Measurements from ENCODE around the gene MAPK1.
"Not testable (repeated sequence)": the region's sequence is repeated elsewhere in the genome, so short reads cannot be mapped to it uniquely, and the experiment has no call there.

The MAPK1 gene

DNA sequence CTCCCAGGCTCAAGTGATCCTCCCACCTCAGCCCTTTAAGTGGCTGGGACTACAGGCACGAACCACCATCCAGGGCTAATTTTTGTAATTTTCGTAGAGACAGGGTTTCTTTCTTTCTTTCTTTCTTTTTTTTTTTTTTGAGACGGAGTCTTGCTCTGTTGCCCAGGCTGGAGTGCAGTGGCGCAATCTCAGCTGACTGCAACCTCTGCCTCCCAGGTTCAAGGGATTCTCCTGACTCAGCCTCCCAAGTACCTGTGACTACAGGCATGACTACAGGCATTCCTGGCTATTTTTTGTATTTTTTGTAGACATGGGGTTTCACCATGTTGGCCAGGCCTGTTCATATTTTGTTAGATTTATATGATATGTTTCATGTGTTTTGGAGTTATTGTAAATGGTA is 28.8 kb upstream of the MAPK1 start:
- H3K27me3 Mint-ChIP-seq; H3K9me3 Mint-ChIP-seq (ENCODE audit: low read depth); H3K4me1 Mint-ChIP-seq (ENCODE audit: low read depth); H3K4me3 Mint-ChIP-seq; H3K36me3 Mint-ChIP-seq; H3K27ac Mint-ChIP-seq: not testable (repeated sequence)

DNA sequence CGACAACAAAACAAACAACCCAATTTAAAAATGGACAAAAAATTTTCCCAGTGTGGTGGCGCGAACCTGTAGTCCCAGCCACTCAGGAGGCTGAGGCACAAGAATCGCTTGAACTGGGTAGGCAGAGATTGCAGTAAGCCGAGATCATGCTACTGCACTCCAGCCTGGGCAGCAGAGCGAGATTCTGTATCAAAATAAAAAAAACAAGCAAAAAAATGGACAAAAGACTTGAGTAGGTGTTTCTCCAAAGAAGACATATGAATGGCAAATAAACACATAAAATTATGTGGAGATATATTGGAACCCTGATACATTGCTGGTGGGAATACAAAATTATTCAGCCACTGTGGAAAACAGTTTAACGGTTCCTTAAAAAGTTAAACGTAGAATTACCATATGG is 27.4 kb upstream of the MAPK1 start:
- Mint-ChIP-seq H3K36me3 (no peaks in the 10 kb centered on the region), H3K27ac (no peak overlapping the region), H3K4me3 (no peak overlapping the region), H3K9me3 (ENCODE audit: low read depth) (no peaks in the 10 kb centered on the region), H3K27me3 (no peaks in the 10 kb centered on the region), H3K4me1 (ENCODE audit: low read depth) (no peaks in the 10 kb centered on the region)

DNA sequence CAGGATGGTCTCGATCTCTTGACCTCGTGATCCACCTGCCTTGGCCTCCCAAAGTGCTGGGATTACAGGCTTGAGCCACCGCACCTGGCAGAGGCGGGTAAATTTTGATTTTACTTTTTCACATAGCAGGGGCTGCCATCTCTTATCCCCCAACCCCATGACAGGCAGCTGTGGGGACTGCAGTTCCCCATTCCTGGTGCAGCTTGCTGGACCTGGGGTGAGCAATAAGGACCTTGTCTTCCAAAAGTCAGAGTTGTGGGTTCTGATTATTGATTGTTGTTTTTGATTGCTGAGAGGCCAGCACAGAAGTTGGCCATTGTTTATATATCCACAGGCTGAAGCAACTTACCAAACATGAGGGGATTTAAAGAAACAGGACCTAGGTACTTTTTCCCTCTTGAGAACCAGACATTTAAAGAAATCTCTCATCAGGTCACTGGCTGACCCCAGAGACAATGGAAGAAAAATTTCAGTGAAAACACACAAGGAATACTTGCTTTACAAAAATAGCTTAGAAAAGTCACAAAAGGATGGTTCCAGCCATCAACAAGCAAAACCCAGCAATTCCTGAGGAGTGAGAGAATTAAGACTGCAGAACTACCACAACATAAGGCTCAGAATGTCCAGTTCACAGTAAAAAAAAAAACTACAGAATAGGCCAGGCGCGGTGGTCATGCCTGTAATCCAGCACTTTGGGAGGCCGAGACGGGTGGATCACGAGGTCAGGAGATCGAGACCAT is 22.0 kb upstream of the MAPK1 start:
- H3K27ac Mint-ChIP-seq = no peak overlapping the region
- H3K9me3 Mint-ChIP-seq (ENCODE audit: low read depth) = no peaks in the 10 kb centered on the region
- H3K36me3 Mint-ChIP-seq = no peaks in the 10 kb centered on the region
- no peaks in the 10 kb centered on the region for H3K4me1 Mint-ChIP-seq (ENCODE audit: low read depth)
- no peak overlapping the region for H3K4me3 Mint-ChIP-seq
- no peaks in the 10 kb centered on the region for H3K27me3 Mint-ChIP-seq

DNA sequence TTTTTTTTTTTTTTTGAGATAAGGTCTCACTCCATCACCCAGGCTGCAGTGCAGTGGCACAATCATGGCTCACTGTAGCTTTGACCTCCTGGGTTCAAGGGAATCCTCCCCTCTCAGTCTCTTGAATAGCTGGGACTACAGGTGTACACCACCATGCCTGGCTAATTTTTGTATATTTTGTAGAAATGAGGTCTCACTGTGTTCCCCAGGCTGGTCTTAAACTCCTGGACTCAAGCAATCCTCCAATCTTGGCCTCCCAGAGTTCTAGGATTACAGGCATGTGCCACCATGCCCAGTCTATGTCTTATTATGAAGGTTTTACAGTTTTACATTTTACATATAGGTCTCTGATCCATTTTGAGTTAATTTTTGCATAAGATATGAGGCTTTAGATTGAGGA is 20.4 kb upstream of the MAPK1 start:
- H3K4me3 Mint-ChIP-seq = no peak overlapping the region
- H3K9me3 Mint-ChIP-seq (ENCODE audit: low read depth) = no peaks in the 10 kb centered on the region
- H3K27ac Mint-ChIP-seq = no peak overlapping the region
- no peaks in the 10 kb centered on the region for H3K36me3 Mint-ChIP-seq
- no peaks in the 10 kb centered on the region for H3K4me1 Mint-ChIP-seq (ENCODE audit: low read depth)
- no peaks in the 10 kb centered on the region for H3K27me3 Mint-ChIP-seq

DNA sequence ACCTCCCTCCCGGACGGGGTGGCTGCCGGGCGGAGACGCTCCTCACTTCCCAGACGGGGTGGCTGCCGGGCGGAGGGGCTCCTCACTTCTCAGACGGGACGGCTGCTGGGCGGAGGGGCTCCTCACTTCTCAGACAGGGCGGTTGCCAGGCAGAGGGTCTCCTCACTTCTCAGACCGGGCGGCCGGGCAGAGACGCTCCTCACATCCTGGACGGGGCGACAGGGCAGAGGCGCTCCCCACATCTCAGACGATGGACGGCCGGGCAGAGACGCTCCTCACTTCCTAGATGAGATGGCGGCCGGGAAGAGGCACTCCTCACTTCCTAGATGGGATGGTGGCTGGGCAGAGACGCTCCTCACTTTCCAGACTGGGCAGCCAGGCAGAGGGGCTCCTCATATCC is 16.5 kb upstream of the MAPK1 start:
- H3K4me1 Mint-ChIP-seq (ENCODE audit: low read depth); H3K27me3 Mint-ChIP-seq; H3K4me3 Mint-ChIP-seq; H3K27ac Mint-ChIP-seq; H3K36me3 Mint-ChIP-seq; H3K9me3 Mint-ChIP-seq (ENCODE audit: low read depth): not testable (repeated sequence)

DNA sequence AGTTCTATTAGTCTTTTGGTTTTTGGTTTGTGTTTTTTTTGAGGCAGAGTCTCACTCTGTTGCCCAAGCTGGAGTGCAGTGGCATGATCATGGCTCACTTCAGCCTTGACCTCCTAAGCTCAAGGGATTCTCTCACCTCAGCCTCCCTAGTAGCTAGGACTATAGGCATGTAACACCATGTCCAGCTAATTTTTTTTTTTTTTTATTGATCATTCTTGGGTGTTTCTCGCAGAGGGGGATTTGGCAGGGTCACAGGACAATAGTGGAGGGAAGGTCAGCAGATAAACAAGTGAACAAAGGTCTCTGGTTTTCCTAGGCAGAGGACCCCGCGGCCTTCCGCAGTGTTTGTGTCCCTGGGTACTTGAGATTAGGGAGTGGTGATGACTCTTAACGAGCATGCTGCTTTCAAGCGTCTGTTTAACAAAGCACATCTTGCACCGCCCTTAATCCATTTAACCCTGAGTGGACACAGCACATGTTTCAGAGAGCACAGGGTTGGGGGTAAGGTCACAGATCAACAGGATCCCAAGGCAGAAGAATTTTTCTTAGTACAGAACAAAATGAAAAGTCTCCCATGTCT is 15.4 kb upstream of the MAPK1 start:
- not testable (repeated sequence) for H3K9me3 Mint-ChIP-seq (ENCODE audit: low read depth); H3K27ac Mint-ChIP-seq; H3K4me1 Mint-ChIP-seq (ENCODE audit: low read depth); H3K36me3 Mint-ChIP-seq; H3K4me3 Mint-ChIP-seq; H3K27me3 Mint-ChIP-seq

DNA sequence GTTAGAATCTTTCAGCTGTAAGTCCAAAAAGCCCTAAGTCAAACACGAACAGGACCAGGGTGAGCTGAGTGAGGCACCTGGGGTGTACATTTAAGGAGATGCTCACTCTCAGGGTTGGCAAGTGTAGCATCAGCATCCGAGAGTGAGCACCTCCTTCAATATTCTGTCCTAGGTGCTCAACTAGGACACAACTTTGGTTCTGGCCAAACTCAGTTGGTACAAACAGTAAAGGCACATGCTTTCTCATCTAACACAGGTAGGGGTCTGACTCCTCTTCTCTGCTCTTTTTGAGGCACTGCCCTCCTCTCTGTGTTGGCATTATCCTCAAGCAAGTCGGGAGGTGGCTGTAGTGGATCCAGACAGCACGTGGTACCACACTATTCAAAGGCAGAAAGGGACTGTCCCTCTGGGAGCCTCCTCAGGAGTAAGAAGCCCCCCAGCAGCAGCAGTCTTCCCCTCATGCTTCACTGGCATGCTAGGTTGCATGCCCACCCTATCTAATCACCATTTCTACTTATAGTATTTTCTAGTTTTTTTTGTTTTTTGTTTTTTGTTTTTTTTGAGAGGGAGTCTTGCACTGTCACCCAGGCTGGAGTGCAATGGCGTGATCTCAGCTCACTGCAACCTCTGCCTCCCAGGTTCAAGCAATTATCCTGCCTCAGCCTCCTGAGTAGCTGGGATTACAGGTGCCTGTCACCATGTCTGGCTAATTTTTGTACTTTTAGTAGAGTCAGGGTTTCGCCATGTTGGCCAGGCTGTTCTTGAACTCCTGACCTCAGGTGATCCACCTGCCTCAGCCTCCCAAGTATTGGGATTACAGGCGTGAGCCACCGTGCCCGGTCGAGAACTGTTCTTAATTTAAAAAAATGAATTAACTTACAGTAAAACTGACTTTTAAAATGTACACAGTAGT is 14.7 kb upstream of the MAPK1 start:
- Mint-ChIP-seq H3K4me1 (ENCODE audit: low read depth) (peaks cover 2% of the 10 kb centered on the region), H3K9me3 (ENCODE audit: low read depth) (no peaks in the 10 kb centered on the region), H3K36me3 (no peaks in the 10 kb centered on the region), H3K27me3 (no peaks in the 10 kb centered on the region), H3K4me3 (no peak overlapping the region), H3K27ac (no peak overlapping the region)

DNA sequence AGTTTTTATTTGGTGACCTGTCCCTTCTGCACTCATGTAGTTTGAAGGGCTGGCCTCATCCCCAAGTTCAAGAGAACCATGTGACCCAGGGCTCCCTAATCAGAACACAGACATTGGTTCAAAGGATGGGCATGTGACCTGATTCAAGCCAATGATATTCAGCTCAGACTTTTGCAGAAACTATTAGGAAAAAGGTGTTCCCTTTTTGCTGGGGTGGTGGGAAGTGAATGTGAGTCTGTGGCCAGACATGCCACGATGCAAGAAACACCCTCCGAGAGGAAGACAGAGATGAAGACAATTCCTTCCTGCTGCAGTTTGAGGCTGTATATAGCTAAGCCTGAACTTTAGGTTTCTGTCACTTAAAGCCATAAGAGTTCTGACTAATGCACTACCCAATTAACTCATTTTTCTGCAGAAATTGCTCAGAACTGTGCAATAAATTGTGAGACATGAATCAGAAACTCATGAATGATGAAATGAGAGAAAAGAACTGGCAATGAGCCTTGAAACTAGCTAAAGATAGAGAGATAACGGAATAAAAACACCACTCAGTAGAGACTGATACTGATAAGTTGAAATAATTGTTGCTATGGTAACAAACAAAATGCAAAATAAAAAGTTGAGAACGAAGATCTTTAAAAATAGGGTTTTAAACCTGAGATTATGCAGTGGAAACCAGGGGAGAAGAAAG is 9.2 kb upstream of the MAPK1 start:
- H3K4me3 Mint-ChIP-seq = peak overlapping the region; percentile 20

DNA sequence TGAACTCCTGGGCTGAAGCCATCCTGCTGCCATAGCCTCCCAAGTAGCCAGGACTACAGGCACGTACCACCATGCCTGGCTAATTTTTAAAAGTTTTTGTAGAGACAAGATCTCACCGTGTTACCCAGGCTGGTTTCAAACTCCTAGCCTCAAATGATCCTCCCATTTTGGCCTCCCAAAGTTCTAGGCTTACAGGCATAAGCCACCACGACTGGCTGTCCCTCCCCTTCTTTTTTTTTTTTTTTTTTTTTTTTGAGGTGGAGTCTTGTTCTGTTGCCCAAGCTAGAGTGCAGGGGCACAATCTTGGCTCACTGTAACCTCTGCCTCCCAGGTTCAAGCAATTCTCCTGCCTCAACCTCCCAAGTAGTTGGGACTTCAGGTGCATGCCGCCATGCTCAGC is 7.5 kb upstream of the MAPK1 start:
- not testable (repeated sequence) for H3K27ac Mint-ChIP-seq; H3K4me3 Mint-ChIP-seq; H3K27me3 Mint-ChIP-seq; H3K9me3 Mint-ChIP-seq (ENCODE audit: low read depth); H3K36me3 Mint-ChIP-seq
- peaks cover 22% of the 10 kb centered on the region for H3K4me1 Mint-ChIP-seq (ENCODE audit: low read depth)

More for the DNA sequence above, 9.2 kb upstream of the MAPK1 start:
- Mint-ChIP-seq H3K27me3 (no peaks in the 10 kb centered on the region), H3K36me3 (peaks cover 4% of the 10 kb centered on the region), H3K9me3 (ENCODE audit: low read depth) (no peaks in the 10 kb centered on the region), H3K4me1 (ENCODE audit: low read depth) (peaks cover 19% of the 10 kb centered on the region), H3K27ac (peak overlapping the region; percentile 90)

DNA sequence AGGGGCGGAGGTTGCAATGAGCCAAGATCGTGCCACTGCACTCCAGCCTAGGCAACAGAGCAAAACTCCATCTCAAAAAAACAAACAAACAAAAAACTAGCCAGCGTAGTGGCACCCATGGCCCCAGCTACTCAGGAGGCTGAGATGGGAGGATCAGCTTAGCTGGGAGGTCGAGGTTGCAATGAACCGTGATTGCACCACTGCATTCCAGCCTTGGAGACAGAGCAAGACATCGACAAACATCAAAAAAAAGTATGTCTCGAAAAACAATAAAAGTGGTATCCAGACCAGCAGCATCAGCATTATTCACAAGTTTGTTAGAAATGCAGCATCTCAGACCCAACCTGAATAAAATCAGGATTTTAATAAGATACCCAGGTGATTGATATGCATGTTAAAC is 6.2 kb upstream of the MAPK1 start:
- Mint-ChIP-seq H3K4me1 (ENCODE audit: low read depth) (peaks cover 28% of the 10 kb centered on the region), H3K27me3 (no peaks in the 10 kb centered on the region), H3K9me3 (ENCODE audit: low read depth) (no peaks in the 10 kb centered on the region), H3K4me3 (no peak overlapping the region), H3K27ac (no peak overlapping the region), H3K36me3 (peaks cover 7% of the 10 kb centered on the region)

DNA sequence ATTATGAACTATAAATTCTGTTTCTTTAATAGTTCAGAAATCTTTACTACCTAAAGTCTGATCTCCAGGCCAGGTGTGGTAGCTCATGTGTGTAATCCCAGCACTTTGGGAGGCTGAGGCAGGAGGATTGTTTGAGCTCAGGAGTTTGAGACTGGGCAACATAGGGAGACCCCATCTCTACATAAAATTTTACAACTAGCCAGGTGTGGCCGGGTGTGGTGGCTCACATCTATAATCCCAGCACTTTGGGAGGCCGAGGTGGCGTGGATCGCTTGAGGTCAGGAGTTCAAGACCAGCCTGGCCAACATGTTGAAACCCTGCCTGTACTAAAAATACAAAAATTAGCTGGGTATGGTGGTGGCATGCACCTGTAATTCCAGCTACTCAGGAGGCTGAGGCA is 5.3 kb upstream of the MAPK1 start:
- H3K36me3 Mint-ChIP-seq; H3K27ac Mint-ChIP-seq; H3K9me3 Mint-ChIP-seq (ENCODE audit: low read depth); H3K4me3 Mint-ChIP-seq; H3K27me3 Mint-ChIP-seq: not testable (repeated sequence)
- H3K4me1 Mint-ChIP-seq (ENCODE audit: low read depth) = peaks cover 35% of the 10 kb centered on the region

DNA sequence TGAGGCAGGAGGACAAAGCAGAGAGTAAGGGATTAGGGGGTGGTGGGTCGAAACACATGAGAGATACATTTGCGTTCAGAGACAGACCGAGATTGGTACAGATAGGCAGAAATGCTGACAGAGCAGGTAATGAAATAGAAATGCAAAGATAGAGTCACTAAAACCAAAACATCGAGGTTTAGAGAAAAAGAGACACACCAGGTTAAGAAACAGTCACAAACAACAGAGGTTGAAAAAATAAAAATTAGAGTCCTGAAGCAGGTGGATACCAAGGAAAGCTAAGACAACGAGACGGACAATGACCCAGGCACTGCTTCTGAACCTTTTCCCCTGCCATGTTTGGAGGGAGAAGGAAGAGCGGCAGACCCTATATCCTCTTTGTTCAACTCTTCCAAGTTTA is 1.2 kb upstream of the MAPK1 start:
- peaks cover 43% of the 10 kb centered on the region for H3K4me1 Mint-ChIP-seq (ENCODE audit: low read depth)
- peak overlapping the region; percentile 97 for H3K27ac Mint-ChIP-seq
- peaks cover 3% of the 10 kb centered on the region for H3K9me3 Mint-ChIP-seq (ENCODE audit: low read depth)
- H3K27me3 Mint-ChIP-seq = no peaks in the 10 kb centered on the region
- H3K4me3 Mint-ChIP-seq = peak overlapping the region; percentile 85
- H3K36me3 Mint-ChIP-seq = peaks cover 5% of the 10 kb centered on the region

DNA sequence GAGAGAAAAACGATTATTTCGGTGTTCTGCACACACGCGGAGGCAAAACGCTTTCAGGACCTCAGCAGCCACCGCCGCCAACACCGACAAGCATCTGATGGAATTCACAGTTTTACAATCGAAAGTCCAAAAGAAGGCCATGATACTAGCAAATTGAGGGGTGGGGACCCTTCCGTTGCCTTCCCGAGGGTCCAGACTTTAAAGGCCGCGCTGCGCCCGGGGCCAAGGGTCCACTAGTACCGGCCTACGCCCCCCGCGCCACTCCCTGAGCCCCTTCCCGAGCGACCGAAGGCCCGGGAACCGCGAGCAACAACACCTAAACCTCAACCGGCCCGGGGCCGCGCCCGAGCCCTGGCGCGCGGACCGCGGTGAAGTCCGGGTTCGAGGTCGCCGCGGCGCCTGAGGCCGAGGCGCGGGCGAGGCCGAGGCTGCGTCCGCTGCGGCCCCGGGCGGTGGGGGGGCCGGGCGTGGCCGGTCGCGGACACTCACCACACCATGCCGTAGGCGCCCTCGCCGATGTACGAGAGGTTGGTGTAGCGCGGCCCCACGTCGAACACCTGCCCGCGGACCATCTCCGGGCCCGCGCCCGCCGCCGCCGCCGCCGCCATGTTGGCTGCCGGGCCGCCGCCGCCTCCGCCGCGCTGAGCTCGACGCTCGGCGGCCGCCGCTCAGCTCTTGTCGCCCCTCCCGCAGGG is 465 bp downstream of the MAPK1 start:
- Mint-ChIP-seq H3K9me3 (ENCODE audit: low read depth) (peaks cover 3% of the 10 kb centered on the region), H3K27ac (peak overlapping the region; percentile 92), H3K4me3 (peak overlapping the region; percentile 93), H3K27me3 (no peaks in the 10 kb centered on the region), H3K36me3 (peaks cover 8% of the 10 kb centered on the region), H3K4me1 (ENCODE audit: low read depth) (peaks cover 51% of the 10 kb centered on the region)

DNA sequence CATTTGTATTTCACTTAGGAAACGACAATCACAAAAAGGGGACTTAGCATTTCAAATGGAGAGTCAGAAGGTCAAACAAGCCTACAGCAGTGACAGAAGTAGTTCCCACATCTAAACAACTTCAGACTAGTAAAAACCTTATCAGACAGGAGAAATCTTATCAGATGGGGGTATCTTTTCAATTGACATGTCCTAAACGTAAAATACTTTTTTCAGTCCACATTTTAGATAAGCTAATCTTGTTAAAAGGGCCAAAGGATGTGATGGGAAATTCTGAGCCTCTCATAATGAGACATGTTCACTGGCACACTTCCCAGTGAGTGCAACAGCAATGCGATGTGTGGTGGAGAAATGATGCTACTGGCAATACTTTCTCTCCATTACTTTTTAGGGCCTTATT is 2.4 kb downstream of the MAPK1 start:
- Mint-ChIP-seq H3K36me3 (peaks cover 6% of the 10 kb centered on the region), H3K4me1 (ENCODE audit: low read depth) (peaks cover 67% of the 10 kb centered on the region), H3K27me3 (no peaks in the 10 kb centered on the region), H3K27ac (no peak overlapping the region), H3K9me3 (ENCODE audit: low read depth) (peaks cover 3% of the 10 kb centered on the region), H3K4me3 (peak overlapping the region; percentile 93)

Data from activated naive CD8-positive, alpha-beta T cell (primary cell).